HG02885 (cell line): ENCODE data around the gene ZNF480.
"Not testable (repeated sequence)": the region's sequence is repeated elsewhere in the genome, so short reads cannot be mapped to it uniquely, and the experiment has no call there.

Experiments used
- ATAC-seq: cut with Tn5 transposase; IDR thresholded peaks from one replicate; pipeline ENCODE4 v1.9.1; 2021; ENCODE audit warnings: mild to moderate bottlenecking; ENCODE audit not compliant: unreplicated experiment, poor library complexity

ZNF480 gene

GRCh38 chr19:52296773-52297600, at the start of gene ZNF480:
Gene ZNF480, plus strand, starts transcription at chr19:52297169. Its CDS starts 3,244 bp downstream, at chr19:52300413.
- peak; percentile 56 for ATAC-seq

- no peak for ATAC-seq
Observed at GRCh38 chr19:52248241-52248640, 48.7 kb upstream of the ZNF480 start.

- no peak for ATAC-seq
Observed at GRCh38 chr19:52258426-52258825, 38.5 kb upstream of the ZNF480 start.

DNA sequence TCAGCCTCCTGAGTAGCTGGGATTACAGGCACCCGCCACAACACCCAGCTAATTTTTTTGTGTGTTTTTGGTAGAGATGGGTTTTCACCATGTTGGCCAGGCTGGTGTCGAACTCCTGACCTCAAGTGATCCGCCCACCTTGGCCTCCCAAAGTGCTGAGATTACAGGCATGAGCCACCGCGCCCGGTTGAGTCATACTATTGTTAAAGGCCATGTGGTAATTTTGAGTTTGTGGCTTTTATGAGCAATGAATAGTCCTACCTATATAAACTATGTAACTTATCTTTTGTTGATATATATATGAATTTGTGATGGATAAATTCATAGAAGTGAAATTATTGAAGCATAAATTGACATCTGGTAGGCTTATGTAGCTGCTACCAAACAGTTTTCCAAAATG, 31.4 kb upstream of the ZNF480 start:
- not testable (repeated sequence) for ATAC-seq

DNA sequence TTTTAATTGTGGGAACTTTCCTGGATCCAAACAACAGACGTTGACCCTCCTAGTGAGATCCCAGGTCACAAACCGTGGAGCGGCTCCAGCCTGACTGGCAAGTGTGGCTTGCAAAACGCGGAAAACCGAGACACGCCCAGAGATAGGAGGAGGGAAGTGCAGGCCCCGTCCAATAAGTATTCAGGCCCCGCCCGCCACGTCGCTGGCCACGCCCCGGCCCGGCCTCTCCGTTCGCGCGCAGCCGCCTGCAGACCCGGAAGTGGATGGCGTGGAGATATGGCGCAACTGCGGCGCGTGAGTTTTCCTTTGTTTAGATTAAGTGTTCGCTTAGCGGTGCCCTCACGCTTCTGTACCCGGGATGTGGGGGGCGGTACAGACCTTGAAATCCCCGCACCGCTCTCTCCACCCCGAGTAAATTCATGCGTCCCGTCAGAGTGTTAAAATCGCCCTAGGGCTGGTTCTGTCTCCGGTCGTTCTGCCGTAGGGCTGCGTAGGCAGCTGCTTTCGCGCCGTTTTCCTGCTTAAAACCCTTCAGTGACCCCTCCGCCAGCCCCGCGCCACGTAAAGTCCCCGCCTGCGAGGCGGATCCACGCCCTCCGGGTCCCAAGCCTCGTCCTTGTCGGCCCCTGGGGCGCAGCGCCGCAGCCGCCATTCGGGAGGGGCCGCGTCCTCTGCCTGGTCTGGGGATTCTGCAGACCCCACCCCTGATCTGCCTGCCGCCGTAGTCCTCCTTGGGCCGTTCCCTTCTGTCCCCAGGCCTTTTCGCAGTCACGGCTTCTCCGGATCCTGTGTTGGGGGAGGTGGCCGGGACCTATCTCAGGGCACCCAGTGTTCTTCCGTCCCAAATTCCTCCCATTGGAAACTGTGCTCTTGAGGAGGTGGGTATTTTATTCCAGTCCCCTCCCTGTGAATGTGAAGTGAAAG, 27.4 kb upstream of the ZNF480 start, which contains the start of gene ZNF766:
ZNF766 (plus strand) TSS at position 250 of the 924 bp plus-strand sequence; CDS start at position 277, 27 bp downstream.
- peak; percentile 97 for ATAC-seq

GRCh38 chr19:52270266-52270885, 26.6 kb upstream of the ZNF480 start:
- no peak for ATAC-seq

DNA sequence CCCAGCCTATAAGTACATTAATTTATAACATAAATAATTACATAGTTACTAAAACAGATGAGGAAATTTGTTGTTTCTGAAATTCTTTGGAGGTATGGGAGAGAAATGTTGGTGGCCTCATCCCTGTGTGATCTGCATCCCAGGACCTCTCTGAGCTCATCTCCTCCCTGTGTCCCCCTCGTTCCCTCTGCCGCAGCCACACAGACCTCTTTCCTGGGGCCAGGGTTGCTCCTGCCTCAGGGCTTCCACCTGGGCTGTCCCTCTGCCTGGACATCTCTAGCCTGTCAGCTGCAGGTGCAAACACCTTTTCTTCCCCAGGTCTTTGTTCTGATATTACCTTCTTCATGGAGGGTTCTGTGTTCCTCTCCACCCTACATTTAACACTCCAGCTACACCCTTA, 23.7 kb upstream of the ZNF480 start:
- no peak for ATAC-seq

- ATAC-seq: no peak
Observed at GRCh38 chr19:52274191-52274590, 22.8 kb upstream of the ZNF480 start.

DNA sequence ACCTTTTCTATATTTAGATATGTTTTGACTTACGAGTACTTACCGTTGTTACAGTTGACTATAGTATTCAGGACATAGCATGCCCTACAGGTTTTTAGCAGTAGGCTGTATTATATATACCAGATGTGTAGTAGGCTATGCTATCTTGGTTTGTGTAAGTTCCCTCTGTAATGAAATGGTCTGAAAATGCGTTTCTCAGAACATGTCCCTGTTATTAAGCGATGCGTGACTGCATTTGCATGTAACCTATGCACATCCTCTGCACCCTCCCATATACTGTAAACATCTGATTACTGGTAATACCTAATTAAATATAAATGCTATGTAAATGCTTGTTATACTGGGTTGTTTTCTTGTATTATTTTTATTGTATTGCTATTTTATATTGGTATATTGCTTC, 21.0 kb upstream of the ZNF480 start:
- no peak for ATAC-seq

GRCh38 chr19:52277471-52277870, 19.5 kb upstream of the ZNF480 start:
- ATAC-seq: no peak

GRCh38 chr19:52286256-52286655, 10.7 kb upstream of the ZNF480 start:
- ATAC-seq: no peak

DNA sequence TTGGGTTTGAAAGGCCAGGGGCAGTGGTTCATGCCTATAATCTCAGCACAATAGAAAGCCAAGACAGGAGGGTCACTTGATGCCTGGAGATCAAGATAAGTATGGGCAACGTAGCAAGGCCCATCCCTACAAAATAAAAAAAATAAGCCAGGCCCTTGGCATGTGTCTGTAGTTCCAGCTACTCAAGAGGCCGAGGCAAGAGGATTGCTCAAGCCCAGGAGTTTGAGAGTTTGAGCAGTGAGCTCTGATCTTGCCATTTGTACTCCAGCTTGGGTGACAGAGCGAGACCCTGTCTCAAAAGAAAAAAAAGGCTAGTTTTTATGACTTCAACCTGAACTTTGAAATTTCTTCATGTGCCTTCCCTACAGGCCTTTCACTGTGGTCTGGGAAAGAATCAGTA, 5.2 kb upstream of the ZNF480 start:
- ATAC-seq: no peak

GRCh38 chr19:52292946-52293345, 4.0 kb upstream of the ZNF480 start:
- ATAC-seq: not testable (repeated sequence)

DNA sequence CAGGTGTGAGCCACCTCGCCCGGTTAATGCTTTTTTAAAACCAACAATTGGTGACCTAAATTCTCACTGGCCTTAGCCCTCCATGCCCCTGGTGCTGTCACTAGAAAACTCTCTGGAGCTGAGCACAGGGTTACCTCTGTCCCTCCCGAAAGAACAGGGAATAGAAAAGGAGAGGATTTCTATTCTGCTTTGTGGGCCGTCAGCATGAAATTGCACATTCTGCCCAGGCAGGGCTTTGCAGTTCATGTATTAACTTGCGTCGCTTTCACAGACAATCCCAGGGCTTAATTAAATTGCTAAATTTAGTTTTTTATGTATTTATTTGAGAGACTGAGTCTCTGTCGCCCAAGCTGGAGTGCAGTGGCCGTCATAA, 583 bp upstream of the ZNF480 start:
- ATAC-seq: peak; percentile 11

DNA sequence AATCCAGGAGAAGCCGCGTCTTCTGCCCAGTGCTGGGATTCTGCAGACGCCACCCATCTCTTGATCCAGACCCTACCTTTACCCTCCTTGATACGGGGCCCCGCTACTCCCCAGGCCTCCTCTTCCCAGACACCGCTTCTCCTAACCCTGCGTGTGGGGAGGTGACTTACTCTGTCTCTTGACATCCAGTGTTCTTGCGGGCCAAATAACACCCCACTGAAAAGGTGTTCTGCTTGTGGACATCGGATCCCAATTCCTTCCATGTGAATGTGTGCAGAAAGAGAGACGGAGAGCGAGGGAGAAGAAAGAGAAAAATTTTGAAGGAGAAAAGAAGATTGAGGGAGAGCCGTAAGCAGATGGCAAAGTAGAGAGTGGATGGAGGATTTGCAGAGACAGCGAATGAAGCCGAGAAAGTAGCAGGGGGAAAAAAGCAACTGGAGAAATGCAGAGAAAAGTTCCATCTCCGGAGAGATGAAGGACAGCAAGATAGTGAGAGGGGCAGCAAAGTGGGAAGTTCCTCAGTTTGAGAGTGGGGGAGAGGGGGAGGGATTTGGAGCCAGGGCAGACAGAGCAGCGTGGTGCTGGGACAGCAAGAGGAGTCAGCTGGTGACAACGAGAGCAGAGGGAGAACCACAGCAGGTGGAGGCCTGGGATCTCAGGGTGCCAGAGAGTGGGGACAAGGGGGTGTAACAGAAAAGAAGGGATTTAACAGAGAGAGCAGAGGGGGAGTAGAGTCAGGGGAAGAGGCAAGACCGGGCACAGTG, 814 bp downstream of the ZNF480 start:
- peak; percentile 23 for ATAC-seq

- no peak for ATAC-seq
Observed at GRCh38 chr19:52307275-52307674, 10.3 kb downstream of the ZNF480 start.

DNA sequence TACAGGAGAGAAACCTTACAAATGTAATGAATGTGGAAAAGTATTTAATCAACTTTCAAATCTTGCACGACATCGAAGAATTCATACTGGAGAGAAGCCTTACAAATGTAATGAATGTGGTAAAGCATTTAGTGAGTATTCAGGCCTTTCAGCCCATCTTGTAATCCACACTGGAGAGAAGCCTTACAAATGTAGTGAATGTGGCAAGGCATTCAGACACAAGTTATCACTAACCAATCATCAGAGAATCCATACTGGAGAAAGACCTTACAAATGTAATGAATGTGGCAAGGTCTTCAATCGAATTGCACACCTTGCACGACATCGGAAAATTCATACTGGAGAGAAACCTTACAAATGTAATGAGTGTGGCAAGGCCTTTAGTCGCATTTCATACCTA, 25.5 kb downstream of the ZNF480 start:
- no peak for ATAC-seq

GRCh38 chr19:52331757-52332156, 34.8 kb downstream of the ZNF480 start:
- no peak for ATAC-seq

DNA sequence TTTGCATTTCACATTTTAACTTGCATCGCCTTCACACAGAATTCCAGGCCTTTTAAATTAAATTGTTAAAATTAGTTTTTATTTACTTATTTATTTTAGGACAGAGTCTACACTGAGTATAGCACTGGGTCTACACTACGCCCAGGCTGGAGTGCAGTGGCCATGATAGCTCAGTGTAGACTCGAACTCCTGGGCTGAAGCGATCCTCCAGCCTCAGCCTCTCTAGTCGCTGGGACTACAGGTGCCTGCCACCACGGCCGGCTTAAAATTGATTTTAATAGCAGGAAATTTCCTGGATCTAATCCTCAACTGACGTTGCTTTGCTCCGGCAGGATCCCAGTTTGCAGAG, 38.8 kb downstream of the ZNF480 start:
- ATAC-seq: no peak
